Tibial artery (tissue), 4 donors: Measurements from ENCODE around the gene ABT1.

Source experiments
- DNase-seq, 2 donors: peaks; one replicate each; pipeline ENCODE4 v3.0.0-alpha.2; 2019
- H3K27ac ChIP-seq, 2 donors: fragments of 200-600 bp; sonication (generic) in 1 of 2; 1 replicate in 1 of 2; 2 replicates in 1 of 2; pipeline ENCODE4 v1.5.1; 2018 to 2019; ENCODE audit warnings: mild to moderate bottlenecking in 1 of 2
- H3K27me3 ChIP-seq, 2 donors: fragments of 200-600 bp; sonication (generic) in 1 of 2; one replicate each; pipeline versions ENCODE4 v1.5.1 to v1.6.0; 2016 to 2019
- H3K36me3 ChIP-seq, 3 donors: fragments of 200-600 bp; sonication (generic) in 2 of 3; one replicate each; pipeline ENCODE4 v1.5.1; 2016 to 2019; ENCODE audit warnings: mild to moderate bottlenecking in 2 of 3
- H3K4me1 ChIP-seq, 4 donors: fragments of 200-600 bp; sonication (generic) in 2 of 4; 1 replicate in 3 of 4; 2 replicates in 1 of 4; pipeline ENCODE4 v1.5.1; 2016 to 2019
- H3K4me3 ChIP-seq, 2 donors: fragments of 200-600 bp; sonication (generic) in 1 of 2; 1 replicate in 1 of 2; 2 replicates in 1 of 2; pipeline ENCODE4 v1.5.1; 2018 to 2019; ENCODE audit warnings: mild to moderate bottlenecking in 2 of 2
- H3K9me3 ChIP-seq, 3 donors: fragments of 200-600 bp; sonication (generic) in 1 of 3; one replicate each; pipeline ENCODE4 v1.5.1; 2016 to 2019
- intact Hi-C: fragments of 100-400 bp; cut with DNase I; formaldehyde crosslinking; loops from one replicate; pipeline ENCODE4 v1.15.0; 2023; ENCODE audit warnings: low total_unique reads
- TF ChIP-seq, protein P1 (sequence below), 2 experiments: fragments of 200-600 bp in 1 of 2; fragments of 450-650 bp in 1 of 2; IDR thresholded peaks; one replicate each; pipeline ENCODE4 v1.5.1; 2017 to 2019; ENCODE audit warnings: antibody characterized with exemption in 2 of 2, mild to moderate bottlenecking in 1 of 2, moderate library complexity in 1 of 2

The ABT1 gene

DNA sequence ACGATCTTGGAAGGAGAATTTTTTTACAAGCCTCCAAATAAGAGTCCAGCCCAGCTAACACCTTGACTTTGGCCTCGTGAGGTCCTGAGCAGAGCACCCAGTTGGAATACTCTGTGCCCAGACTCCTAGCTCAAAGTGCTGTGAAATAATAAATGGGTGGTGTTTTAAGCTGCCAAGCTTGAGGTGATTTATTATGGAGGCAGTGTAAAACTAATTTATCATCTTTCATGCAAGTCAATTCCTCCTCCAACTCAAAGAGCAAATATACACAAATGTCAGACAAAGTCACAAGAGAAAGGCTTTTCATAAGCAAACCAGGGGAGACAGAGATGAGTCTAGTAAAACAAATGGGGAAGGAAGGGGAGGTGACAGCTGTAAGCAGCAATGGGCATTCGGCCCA is 12.7 kb downstream of the ABT1 start:
- intact Hi-C loops = loop anchor here (10.0 kb wide), 1 partner anchor 475 kb away; no protein-coding TSS in a partner anchor
- TF ChIP-seq, protein P1, sequence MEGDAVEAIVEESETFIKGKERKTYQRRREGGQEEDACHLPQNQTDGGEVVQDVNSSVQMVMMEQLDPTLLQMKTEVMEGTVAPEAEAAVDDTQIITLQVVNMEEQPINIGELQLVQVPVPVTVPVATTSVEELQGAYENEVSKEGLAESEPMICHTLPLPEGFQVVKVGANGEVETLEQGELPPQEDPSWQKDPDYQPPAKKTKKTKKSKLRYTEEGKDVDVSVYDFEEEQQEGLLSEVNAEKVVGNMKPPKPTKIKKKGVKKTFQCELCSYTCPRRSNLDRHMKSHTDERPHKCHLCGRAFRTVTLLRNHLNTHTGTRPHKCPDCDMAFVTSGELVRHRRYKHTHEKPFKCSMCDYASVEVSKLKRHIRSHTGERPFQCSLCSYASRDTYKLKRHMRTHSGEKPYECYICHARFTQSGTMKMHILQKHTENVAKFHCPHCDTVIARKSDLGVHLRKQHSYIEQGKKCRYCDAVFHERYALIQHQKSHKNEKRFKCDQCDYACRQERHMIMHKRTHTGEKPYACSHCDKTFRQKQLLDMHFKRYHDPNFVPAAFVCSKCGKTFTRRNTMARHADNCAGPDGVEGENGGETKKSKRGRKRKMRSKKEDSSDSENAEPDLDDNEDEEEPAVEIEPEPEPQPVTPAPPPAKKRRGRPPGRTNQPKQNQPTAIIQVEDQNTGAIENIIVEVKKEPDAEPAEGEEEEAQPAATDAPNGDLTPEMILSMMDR (IDR thresholded peaks at IDR 0.05) = no peak
- Histone ChIP-seq H3K27me3 (peaks cover 0 to 27% of the 10 kb centered on the region in 2 donors), H3K9me3 (no peaks in the 10 kb centered on the region), H3K4me1 (peaks cover 0 to 18% (median 12%) of the 10 kb centered on the region in 4 donors), H3K36me3 (no peaks in the 10 kb centered on the region), H3K27ac (no peak overlapping the region), H3K4me3 (no peak overlapping the region)
- DNase-seq = no peak

DNA sequence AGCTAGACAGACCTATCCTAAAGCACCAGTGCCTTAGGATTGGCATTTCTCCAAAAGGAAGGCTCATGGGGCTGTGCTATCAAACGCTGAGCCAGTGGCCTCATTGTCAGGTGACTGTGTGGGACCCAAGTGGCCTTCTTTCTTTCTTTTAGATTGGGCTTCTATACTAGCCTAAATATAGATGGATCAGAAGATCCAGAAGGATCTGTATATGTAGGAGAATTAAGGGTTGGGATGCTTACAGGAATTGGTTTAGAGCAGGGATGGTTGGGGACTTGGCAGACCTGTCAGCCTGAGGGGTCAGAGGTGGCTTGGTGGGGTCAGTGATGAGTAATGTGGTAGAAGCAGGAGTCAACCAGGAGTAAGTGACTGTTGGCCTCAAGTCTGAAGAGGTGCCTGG is 14.8 kb downstream of the ABT1 start:
- DNase-seq = no peak
- Histone ChIP-seq H3K9me3 (no peaks in the 10 kb centered on the region), H3K27ac (no peak overlapping the region), H3K4me1 (peaks cover 0 to 22% (median 15%) of the 10 kb centered on the region in 4 donors), H3K4me3 (no peak overlapping the region), H3K27me3 (peaks cover 0 to 45% of the 10 kb centered on the region in 2 donors), H3K36me3 (no peaks in the 10 kb centered on the region)
- intact Hi-C loops = no loop called here
- TF ChIP-seq, protein P1 (IDR thresholded peaks at IDR 0.05) = no peak

DNA sequence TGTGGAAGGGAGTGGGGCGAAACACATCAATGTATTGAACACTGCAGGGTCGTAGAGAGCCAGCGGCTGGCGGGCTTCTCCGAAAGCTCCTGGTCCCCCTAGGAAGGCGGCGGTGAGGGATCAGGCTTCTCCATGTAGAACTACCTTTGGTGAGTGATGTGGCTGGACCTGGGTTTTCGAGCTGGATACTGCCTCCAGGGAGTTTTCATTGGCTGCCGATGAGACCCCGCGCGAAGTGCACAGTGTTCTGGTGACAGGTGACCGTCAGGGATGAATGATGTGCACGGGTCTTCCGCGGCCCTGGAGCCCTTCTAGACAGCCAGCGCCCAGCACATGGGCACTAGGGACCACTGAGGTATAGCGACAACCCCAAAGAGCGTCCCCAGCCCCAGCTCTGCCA is 16.4 kb downstream of the ABT1 start:
- DNase-seq = no peak
- Histone ChIP-seq H3K27ac (no peak overlapping the region), H3K4me1 (peaks cover 0 to 16% (median 15%) of the 10 kb centered on the region in 4 donors), H3K9me3 (peaks cover 0 to 5% (median 0%) of the 10 kb centered on the region in 3 donors), H3K27me3 (peaks cover 0 to 51% of the 10 kb centered on the region in 2 donors), H3K36me3 (no peaks in the 10 kb centered on the region), H3K4me3 (no peak overlapping the region)
- intact Hi-C loops = no loop called here
- TF ChIP-seq, protein P1 (IDR thresholded peaks at IDR 0.05) = no peak

DNA sequence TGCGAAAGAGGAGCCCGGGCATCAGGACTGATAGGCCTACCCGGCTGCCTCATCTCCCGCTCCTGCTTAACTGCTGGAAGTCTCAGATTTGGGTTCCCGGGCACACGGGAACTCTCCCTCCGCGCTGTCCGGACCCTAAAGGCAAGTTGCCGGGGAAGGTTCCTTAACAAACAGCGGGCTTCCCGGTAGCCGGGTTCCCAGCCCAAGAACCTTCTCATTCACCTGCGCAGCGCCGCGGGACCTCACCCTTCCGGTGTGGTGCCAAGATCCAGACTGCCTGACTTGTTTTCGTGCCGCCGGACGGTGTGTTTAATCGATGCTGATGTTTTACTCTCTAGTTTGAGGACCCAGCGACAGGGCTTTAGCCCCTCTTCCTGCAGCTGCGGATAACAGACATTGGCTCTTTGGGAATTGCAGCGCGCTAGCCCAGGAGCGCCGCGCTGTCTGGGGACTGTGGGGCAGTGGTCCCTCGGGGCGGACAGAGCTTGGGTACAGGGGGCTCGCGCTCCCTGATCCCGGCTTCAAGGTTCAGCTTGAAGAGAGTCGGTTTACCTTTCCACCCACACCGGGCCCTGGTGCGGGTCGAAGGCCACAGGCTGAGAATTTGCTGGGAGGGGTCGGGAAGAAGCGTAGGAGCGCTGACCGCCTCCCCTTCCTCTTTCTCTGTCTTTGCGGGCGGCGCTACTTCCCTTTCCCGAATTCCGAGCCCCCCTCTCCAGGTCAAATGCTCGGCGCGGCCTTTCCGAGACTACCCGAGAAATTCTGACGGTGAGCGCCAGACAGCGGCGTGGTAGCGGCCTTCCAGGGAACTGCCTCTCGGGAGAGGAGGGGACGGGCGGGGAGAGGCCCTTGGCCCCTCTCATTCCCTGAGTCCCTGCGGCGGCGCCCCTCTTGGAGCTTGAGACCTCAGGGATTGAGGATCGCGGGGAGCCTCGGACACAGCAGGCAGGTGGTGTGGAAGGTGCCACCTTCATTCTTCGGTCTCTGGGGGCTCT is 17.2 kb downstream of the ABT1 start:
- Histone ChIP-seq H3K4me3 (peak overlapping the region; percentile 14 to 31), H3K36me3 (no peaks in the 10 kb centered on the region), H3K4me1 (peaks cover 0 to 16% (median 15%) of the 10 kb centered on the region in 4 donors), H3K27ac (no peak overlapping the region), H3K27me3 (peaks cover 0 to 51% of the 10 kb centered on the region in 2 donors), H3K9me3 (peaks cover 0 to 5% (median 0%) of the 10 kb centered on the region in 3 donors)
- intact Hi-C loops = no loop called here
- DNase-seq = no peak
- TF ChIP-seq, protein P1 (IDR thresholded peaks at IDR 0.05) = no peak

DNA sequence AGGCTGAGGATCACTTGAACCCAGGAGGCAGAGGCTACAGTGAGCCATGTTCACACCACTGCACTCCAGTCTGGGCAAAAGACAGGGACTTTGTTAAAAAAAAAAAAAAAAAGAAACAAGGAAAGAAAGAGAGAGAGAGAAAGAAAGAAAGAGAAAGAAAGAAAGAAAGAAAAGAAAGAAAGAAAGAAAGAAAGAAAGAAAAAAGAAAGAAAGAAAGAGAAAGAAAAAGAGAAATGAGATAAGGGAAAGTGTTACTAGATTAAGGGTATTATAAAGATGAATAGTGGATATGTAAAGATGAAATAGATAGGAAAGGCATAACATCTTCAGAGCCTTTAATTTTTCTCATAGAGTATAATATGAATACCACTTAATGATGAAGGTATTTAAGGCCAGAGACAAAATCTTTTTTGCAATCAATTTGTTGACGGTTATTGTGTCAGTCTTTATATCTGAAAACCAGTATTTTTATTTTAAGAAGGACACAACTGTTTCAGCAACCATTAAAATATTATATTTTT is 26.6 kb downstream of the ABT1 start:
- H3K4me1 ChIP-seq = no peaks in the 10 kb centered on the region
- intact Hi-C loops = no loop called here
- H3K27me3 ChIP-seq = no peaks in the 10 kb centered on the region
- H3K36me3 ChIP-seq = no peaks in the 10 kb centered on the region
- no peak for DNase-seq
- no peak overlapping the region for H3K27ac ChIP-seq
- no peak overlapping the region for H3K4me3 ChIP-seq
- H3K9me3 ChIP-seq = peaks cover 0 to 7% (median 0%) of the 10 kb centered on the region in 3 donors
- TF ChIP-seq, protein P1 (IDR thresholded peaks at IDR 0.05) = no peak
